ENCODE data around the gene COX4I1. TPM values are rescaled to one million over a fixed set of nuclear protein-coding genes. Genes with fewer than 3 reads are reported as not detected.

COX4I1 gene
- total RNA-seq, 2 experiments from 2014 or later, result 563 to 568 TPM

DNA sequence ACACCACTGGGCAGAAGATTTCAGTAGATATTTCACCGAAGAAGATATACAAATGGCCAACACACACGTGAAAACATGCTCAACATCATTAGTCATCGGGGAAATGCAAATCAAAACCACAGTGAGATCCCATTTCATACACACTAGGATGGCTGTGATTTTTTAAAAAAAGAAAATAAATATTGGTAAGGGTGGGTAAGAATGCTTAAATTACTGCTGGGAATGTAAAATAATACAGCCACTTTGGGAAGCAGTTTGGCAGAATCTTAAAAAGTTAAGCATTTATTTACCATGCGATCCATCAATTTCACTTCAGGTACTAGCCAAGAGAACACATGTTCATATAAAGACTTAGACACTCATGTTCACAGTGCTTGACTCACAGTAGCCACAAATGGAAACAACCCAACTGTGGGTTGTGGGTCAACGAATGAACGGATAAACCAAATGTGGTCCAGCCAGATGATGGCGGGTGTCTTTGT is 42.1 kb upstream of the COX4I1 start:
- H3K9me3 Mint-ChIP-seq, result no peaks in the 10 kb centered on the region
- intact Hi-C loops (cut with micrococcal nuclease), result no loop called here
- CTCF ChIA-PET, result interaction anchor here (0.6 to 0.7 kb wide), 2 partner anchors 43 to 491 kb away, joined by 3 to 4 read pairs; no protein-coding TSS in a partner anchor
- peaks cover 19% of the 10 kb centered on the region for H3K27me3 Mint-ChIP-seq (ENCODE audit: low read depth)
- no peak for DNase-seq
- no peak overlapping the region for H3K4me3 Mint-ChIP-seq
- no peaks in the 10 kb centered on the region for H3K36me3 Mint-ChIP-seq (ENCODE audit: low read depth)
- peaks cover 12% of the 10 kb centered on the region for H3K4me1 Mint-ChIP-seq (ENCODE audit: low read depth)
- no peak overlapping the region for H3K27ac Mint-ChIP-seq

DNA sequence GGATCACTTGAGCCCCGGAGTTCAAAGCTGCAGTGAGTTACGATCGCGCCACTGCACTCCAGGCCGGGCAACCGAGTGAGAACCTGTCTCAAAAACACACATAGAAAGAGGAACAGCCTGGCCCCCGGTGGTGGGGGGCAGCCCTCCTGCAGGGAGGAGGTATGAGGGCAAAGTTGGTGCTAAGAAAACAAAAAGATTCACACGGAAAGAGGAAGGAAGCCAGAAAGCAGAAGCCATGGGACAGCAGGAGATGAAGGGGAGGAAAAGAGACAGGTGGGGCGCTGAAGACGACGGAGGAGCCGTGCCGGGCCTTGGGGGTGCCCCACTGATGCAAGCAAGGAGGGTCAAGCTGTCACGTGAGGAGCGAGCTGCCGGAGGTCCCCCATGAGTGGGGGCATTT is 40.4 kb upstream of the COX4I1 start:
- H3K4me1 Mint-ChIP-seq (ENCODE audit: low read depth), result peaks cover 11% of the 10 kb centered on the region
- CTCF ChIA-PET, result interaction anchor here (0.8 to 1.9 kb wide), 5 partner anchors 22 to 93 kb away, joined by 3 to 4 read pairs (median 3); no protein-coding TSS in a partner anchor
- intact Hi-C loops (cut with micrococcal nuclease), result no loop called here
- DNase-seq, result no peak
- H3K36me3 Mint-ChIP-seq (ENCODE audit: low read depth), result no peaks in the 10 kb centered on the region
- H3K4me3 Mint-ChIP-seq, result no peak overlapping the region
- no peak overlapping the region for H3K27ac Mint-ChIP-seq
- H3K9me3 Mint-ChIP-seq, result no peaks in the 10 kb centered on the region
- peaks cover 16% of the 10 kb centered on the region for H3K27me3 Mint-ChIP-seq (ENCODE audit: low read depth)

DNA sequence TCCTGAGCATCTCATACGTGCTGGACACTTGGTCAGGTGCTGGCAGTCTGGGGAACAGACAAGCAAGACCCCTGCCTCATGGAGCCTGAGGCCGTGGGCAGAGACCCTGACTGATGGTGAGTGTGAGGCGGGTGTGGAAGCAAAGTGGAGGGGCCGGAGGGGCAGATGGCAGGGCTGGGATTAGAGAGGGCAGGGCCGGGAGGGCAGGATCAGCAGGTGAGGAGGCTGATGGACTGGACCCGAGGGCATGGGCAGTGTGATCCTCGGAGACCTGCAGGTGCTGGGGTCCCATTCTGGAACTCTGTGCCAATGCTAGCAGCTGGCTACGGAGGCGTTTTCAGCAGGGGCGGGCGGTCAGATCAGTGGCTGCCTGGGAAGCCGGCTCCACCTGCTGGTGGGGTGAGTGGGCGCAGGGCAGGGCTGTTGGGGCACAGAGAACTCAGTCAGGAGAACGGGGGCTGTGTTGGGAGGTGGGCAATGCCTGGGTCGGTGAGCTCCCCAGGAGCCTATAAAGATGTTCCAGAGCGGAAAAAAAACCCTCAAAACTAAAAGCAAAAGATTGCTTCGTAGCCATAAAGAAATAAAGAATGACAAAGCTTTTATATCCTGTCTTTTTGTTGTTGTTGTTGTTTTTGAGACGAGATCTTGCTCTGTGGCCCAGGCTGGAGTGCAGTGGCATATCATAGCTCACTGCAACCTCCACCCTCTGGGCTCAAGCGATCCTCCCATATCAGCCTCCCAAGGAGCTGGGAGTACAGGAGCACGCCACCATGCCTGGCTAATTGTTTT is 39.7 kb upstream of the COX4I1 start:
- peak; percentile 29 for DNase-seq
- H3K4me3 Mint-ChIP-seq, result no peak overlapping the region
- H3K27ac Mint-ChIP-seq, result no peak overlapping the region
- CTCF ChIA-PET, result interaction anchor here (0.8 to 1.9 kb wide), 5 partner anchors 23 to 94 kb away, joined by 3 to 4 read pairs (median 3); no protein-coding TSS in a partner anchor
- H3K9me3 Mint-ChIP-seq, result no peaks in the 10 kb centered on the region
- H3K4me1 Mint-ChIP-seq (ENCODE audit: low read depth), result peaks cover 11% of the 10 kb centered on the region
- peaks cover 16% of the 10 kb centered on the region for H3K27me3 Mint-ChIP-seq (ENCODE audit: low read depth)
- intact Hi-C loops (cut with micrococcal nuclease), result no loop called here
- no peaks in the 10 kb centered on the region for H3K36me3 Mint-ChIP-seq (ENCODE audit: low read depth)

DNA sequence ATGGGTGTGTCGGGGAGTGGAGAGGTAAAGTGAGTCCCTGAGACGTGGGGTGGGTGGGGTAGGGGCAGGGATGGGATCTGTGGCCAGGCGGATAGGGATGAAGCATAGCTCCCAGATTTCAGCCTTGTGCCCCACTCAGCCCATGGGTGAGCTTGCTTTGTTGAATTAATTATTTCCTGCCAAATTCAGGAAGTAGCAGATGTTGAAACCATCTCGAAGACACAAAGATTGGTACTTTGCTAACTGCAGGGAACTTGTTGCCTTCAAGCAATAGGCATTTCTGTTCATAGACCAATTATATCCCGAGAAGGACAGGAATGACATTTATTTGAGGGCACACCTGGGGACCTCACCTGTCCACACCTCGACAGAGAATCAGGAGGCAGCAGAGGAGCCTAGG is 37.6 kb upstream of the COX4I1 start:
- peaks cover 16% of the 10 kb centered on the region for H3K27me3 Mint-ChIP-seq (ENCODE audit: low read depth)
- H3K4me1 Mint-ChIP-seq (ENCODE audit: low read depth), result peaks cover 11% of the 10 kb centered on the region
- H3K9me3 Mint-ChIP-seq, result no peaks in the 10 kb centered on the region
- DNase-seq, result no peak
- no peaks in the 10 kb centered on the region for H3K36me3 Mint-ChIP-seq (ENCODE audit: low read depth)
- no peak overlapping the region for H3K4me3 Mint-ChIP-seq
- intact Hi-C loops (cut with micrococcal nuclease), result no loop called here
- H3K27ac Mint-ChIP-seq, result no peak overlapping the region
- CTCF ChIA-PET, result interaction anchor here (0.6 to 1.0 kb wide), 2 partner anchors 43 to 358 kb away, joined by 4 read pairs; no protein-coding TSS in a partner anchor

DNA sequence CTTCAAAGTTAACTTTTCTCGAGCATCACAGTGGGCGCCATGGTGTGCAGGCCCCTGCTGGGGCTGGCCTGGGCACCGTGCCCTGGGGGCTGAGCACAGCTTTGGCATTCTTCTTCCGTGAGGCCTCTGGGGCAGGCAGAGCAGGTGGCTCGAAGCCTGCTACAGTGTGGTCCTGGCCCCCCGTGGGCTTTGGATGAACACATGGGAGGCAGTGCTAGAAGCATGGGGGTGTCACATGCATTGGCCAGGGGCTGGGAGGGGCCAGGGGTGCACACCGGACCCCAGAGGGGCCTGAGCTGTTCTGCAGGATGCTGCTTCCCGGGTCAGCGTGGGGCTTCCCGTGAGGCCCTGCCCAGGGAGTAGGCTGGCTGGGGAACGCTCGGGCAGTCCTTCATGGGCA is 36.5 kb upstream of the COX4I1 start:
- no peaks in the 10 kb centered on the region for H3K36me3 Mint-ChIP-seq (ENCODE audit: low read depth)
- CTCF ChIA-PET, result no interaction called here
- DNase-seq, result no peak
- H3K4me3 Mint-ChIP-seq, result no peak overlapping the region
- no peak overlapping the region for H3K27ac Mint-ChIP-seq
- H3K27me3 Mint-ChIP-seq (ENCODE audit: low read depth), result peaks cover 14% of the 10 kb centered on the region
- H3K4me1 Mint-ChIP-seq (ENCODE audit: low read depth), result peaks cover 7% of the 10 kb centered on the region
- no peaks in the 10 kb centered on the region for H3K9me3 Mint-ChIP-seq
- intact Hi-C loops (cut with micrococcal nuclease), result no loop called here

DNA sequence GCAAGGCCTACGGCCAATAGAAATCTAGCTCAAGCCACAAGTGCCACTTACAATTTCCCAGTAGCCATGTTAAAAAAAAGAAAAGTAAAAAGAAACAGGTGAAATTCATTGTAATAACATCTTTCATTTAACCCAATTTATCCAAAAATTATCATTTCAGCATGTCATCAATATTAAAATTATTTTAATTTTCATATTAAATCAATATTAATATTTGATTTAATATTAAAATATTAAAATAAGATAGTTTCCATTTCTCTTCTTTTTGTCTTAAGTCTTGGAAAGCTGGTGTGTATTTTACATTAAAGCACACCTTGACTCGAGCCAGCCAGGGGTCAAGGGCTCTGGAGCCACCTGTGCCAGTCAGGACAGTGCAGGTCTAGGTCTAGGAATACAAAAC is 35.9 kb upstream of the COX4I1 start:
- H3K36me3 Mint-ChIP-seq (ENCODE audit: low read depth), result no peaks in the 10 kb centered on the region
- H3K27me3 Mint-ChIP-seq (ENCODE audit: low read depth), result peaks cover 14% of the 10 kb centered on the region
- no peak overlapping the region for H3K27ac Mint-ChIP-seq
- no peaks in the 10 kb centered on the region for H3K9me3 Mint-ChIP-seq
- H3K4me3 Mint-ChIP-seq, result no peak overlapping the region
- CTCF ChIA-PET, result no interaction called here
- DNase-seq, result no peak
- intact Hi-C loops (cut with micrococcal nuclease), result no loop called here
- peaks cover 7% of the 10 kb centered on the region for H3K4me1 Mint-ChIP-seq (ENCODE audit: low read depth)

DNA sequence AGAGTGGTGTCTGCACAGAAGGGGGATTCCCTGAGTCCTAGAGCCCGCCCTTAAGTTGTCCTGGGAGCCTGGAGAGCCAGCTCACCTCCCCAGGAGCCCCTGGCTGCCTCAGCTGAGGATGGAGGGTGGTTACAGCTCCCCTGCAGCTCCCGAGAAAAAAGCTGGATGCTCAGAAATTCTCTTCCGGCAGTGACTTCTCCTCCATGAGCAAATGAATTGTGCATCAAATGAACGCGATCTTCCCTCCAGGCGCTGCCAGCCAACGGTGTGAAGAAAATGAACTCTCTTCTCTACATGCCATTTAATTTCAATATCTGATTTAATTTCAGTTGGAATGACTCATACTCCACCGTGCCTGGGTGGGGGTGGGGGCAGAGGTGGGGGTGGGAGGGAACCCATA is 34.3 kb upstream of the COX4I1 start:
- intact Hi-C loops (cut with micrococcal nuclease), result no loop called here
- CTCF ChIA-PET, result no interaction called here
- H3K9me3 Mint-ChIP-seq, result no peaks in the 10 kb centered on the region
- H3K27ac Mint-ChIP-seq, result no peak overlapping the region
- no peak for DNase-seq
- H3K4me3 Mint-ChIP-seq, result no peak overlapping the region
- H3K4me1 Mint-ChIP-seq (ENCODE audit: low read depth), result no peaks in the 10 kb centered on the region
- H3K36me3 Mint-ChIP-seq (ENCODE audit: low read depth), result no peaks in the 10 kb centered on the region
- H3K27me3 Mint-ChIP-seq (ENCODE audit: low read depth), result no peaks in the 10 kb centered on the region

DNA sequence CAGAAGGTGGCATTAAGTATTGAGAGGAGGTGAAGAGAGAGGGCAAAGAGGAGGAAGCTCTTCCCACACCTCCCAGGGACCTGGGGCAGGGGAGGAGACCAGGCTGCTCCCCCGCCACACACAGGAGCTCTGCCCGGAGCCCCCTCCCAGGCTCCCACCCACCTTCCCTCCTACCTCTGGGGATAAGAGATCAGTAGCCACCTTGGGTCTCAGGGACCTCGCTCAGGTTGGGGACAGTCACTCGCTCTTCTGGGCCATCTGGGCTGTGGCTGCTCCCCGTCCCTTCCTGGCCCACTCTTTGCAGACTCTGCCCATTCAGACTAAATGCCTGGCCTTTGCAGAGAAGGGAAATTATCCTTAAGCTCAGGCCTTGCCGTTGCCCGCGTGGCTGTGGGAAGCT is 33.7 kb upstream of the COX4I1 start:
- Mint-ChIP-seq H3K27ac (no peak overlapping the region), H3K36me3 (ENCODE audit: low read depth) (peaks cover 4% of the 10 kb centered on the region), H3K4me3 (no peak overlapping the region), H3K27me3 (ENCODE audit: low read depth) (no peaks in the 10 kb centered on the region), H3K9me3 (no peaks in the 10 kb centered on the region), H3K4me1 (ENCODE audit: low read depth) (no peaks in the 10 kb centered on the region)
- CTCF ChIA-PET, result no interaction called here
- intact Hi-C loops (cut with micrococcal nuclease), result no loop called here
- DNase-seq, result no peak

DNA sequence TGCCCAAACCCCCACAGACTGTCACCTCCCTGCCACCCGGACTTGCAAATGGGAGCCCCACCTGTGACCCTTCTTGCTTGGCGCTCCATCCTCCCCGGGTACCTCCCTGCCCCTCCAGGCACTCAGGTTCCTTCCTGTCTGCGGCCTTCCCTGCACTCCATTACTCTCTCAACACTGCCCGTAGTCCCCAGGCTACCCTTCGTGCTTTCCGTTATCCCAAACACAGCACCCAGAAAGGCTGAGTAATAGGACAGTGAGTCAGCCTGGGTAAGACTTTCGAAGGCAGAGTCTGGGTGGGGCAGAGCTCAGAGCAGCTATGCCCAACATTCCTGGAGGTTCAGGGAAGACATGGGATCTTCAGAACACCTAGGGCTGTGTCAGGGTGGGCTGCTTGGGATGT is 32.0 kb upstream of the COX4I1 start:
- intact Hi-C loops (cut with micrococcal nuclease), result no loop called here
- peaks cover 5% of the 10 kb centered on the region for H3K36me3 Mint-ChIP-seq (ENCODE audit: low read depth)
- CTCF ChIA-PET, result no interaction called here
- no peaks in the 10 kb centered on the region for H3K27me3 Mint-ChIP-seq (ENCODE audit: low read depth)
- no peaks in the 10 kb centered on the region for H3K9me3 Mint-ChIP-seq
- no peak overlapping the region for H3K4me3 Mint-ChIP-seq
- H3K4me1 Mint-ChIP-seq (ENCODE audit: low read depth), result no peaks in the 10 kb centered on the region
- H3K27ac Mint-ChIP-seq, result no peak overlapping the region
- no peak for DNase-seq

DNA sequence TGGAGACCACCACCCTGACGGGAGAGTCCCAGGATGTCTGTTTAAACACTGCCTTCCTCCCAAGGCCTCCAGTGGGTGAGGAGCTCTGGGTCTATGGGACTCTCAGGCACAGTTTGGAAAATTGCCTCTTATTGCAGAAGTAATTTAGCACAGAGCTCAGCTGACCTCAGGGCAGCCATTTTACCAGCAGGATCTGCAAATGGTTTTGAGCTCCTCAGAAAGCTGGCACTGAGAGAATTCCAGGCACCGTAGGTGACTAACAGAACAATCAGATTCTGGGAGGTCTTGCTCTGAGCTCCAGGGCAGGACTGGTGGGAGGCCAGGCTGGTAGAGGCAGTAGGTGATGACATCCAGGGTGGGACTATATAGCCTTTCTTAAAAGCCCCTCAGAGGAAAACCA is 31.3 kb upstream of the COX4I1 start:
- H3K4me1 Mint-ChIP-seq (ENCODE audit: low read depth), result no peaks in the 10 kb centered on the region
- CTCF ChIA-PET, result interaction anchor here (0.9 kb wide), 1 partner anchor 20 kb away, joined by 4 read pairs; no protein-coding TSS in a partner anchor

DNA sequence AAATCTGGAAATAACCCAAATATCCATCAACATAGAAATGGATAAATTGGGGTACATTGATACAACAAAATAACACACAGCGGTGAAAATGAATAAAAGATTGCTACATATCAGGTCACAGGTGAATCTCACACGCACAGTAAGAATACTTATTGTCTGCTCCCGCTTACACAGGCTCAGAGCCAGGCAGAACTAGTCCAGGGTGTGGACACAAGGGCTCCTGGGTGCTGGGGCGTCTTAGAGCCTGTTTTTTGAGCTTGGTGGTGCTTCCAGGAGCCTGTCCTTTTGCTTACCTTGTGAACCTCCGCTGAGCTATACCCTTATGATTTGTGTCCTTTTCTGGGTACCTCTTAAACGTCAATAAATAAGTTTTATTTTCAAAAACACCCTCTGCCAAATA is 28.8 kb upstream of the COX4I1 start:
- no peak overlapping the region for H3K4me3 Mint-ChIP-seq
- H3K36me3 Mint-ChIP-seq (ENCODE audit: low read depth), result peaks cover 5% of the 10 kb centered on the region
- H3K9me3 Mint-ChIP-seq, result no peaks in the 10 kb centered on the region
- H3K4me1 Mint-ChIP-seq (ENCODE audit: low read depth), result no peaks in the 10 kb centered on the region
- H3K27me3 Mint-ChIP-seq (ENCODE audit: low read depth), result no peaks in the 10 kb centered on the region
- intact Hi-C loops (cut with micrococcal nuclease), result no loop called here
- H3K27ac Mint-ChIP-seq, result no peak overlapping the region
- no peak for DNase-seq
- CTCF ChIA-PET, result no interaction called here

More for the DNA sequence above, 31.3 kb upstream of the COX4I1 start:
- Mint-ChIP-seq H3K27ac (no peak overlapping the region), H3K9me3 (no peaks in the 10 kb centered on the region), H3K27me3 (ENCODE audit: low read depth) (no peaks in the 10 kb centered on the region), H3K36me3 (ENCODE audit: low read depth) (peaks cover 5% of the 10 kb centered on the region), H3K4me3 (no peak overlapping the region)
- intact Hi-C loops (cut with micrococcal nuclease), result no loop called here
- DNase-seq, result no peak

DNA sequence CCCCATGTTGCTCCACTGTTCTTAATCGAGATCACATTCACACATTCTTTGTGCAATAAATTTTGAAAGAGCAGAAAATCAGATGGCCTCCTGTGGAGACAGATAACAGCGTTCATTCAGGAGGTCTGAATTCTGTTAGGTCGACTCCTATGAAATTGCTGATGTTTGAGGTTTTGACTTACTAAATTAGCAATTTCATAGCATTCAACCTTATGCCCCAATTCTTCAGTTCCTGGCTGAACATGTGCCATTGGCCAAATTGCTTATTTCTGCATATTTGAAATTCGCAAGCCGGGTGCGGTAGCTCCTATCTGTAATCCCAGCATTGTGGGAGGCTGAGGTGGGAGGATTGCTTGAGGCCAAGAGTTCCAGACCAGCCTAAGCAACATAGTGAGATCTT is 26.5 kb upstream of the COX4I1 start:
- intact Hi-C loops (cut with micrococcal nuclease), result no loop called here
- H3K9me3 Mint-ChIP-seq, result no peaks in the 10 kb centered on the region
- no peaks in the 10 kb centered on the region for H3K27me3 Mint-ChIP-seq (ENCODE audit: low read depth)
- H3K4me1 Mint-ChIP-seq (ENCODE audit: low read depth), result no peaks in the 10 kb centered on the region
- no peak overlapping the region for H3K4me3 Mint-ChIP-seq
- no peak overlapping the region for H3K27ac Mint-ChIP-seq
- H3K36me3 Mint-ChIP-seq (ENCODE audit: low read depth), result peaks cover 9% of the 10 kb centered on the region
- DNase-seq, result no peak
- CTCF ChIA-PET, result no interaction called here

DNA sequence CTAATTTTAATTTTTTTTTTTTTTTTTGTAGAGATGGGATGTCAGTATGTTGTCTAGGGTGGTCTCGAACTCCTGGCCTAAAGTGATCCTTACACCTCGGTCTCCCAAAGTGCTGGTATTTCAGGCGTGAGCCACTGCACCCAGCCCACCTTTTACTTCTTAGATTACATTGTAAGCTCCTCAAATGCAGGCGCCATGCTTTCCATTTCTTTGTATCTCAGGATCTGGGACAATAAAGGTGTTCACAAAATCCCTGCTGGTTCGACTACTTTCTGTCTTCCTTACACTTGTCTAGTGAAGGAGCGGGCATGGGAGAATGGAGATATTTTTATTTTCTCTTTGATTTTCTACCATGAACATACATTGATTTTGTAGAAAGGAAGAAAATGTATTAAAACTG is 25.4 kb upstream of the COX4I1 start:
- Mint-ChIP-seq H3K4me1 (ENCODE audit: low read depth) (no peaks in the 10 kb centered on the region), H3K27me3 (ENCODE audit: low read depth) (no peaks in the 10 kb centered on the region), H3K36me3 (ENCODE audit: low read depth) (peaks cover 11% of the 10 kb centered on the region), H3K4me3 (no peak overlapping the region), H3K27ac (no peak overlapping the region), H3K9me3 (no peaks in the 10 kb centered on the region)
- CTCF ChIA-PET, result no interaction called here
- intact Hi-C loops (cut with micrococcal nuclease), result no loop called here
- no peak for DNase-seq
